ENCODE results near the gene KLHL36.
A peak's percentile ranks its signal among the peaks of the same experiment; 100 is the strongest.

Gene KLHL36

GRCh38 chr16:84611041-84611440 is 37.3 kb upstream of the KLHL36 start:
- TF ChIP-seq YY1 (IDR thresholded peaks at IDR 0.05; ENCODE audit: insufficient read depth, insufficient read length) = no peak
- TF ChIP-seq ZNF274 (IDR thresholded peaks at IDR 0.05; ENCODE audit: low read depth, low read length) = no peak
- TF ChIP-seq SUZ12 (IDR thresholded peaks at IDR 0.05; ENCODE audit: extremely low read depth, insufficient read depth, insufficient read length) = no peak
- Histone ChIP-seq H3K36me3 (ENCODE audit: insufficient read depth, insufficient read length, low read length) (peaks cover 99% of the 10 kb centered on the region), H3K4me1 (ENCODE audit: insufficient read depth, insufficient read length) (peaks cover 20% of the 10 kb centered on the region), H3K27me3 (ENCODE audit: insufficient read depth, insufficient read length) (no peaks in the 10 kb centered on the region), H3K9ac (ENCODE audit: insufficient read length, low read depth) (no peak overlapping the region), H3K4me3 (ENCODE audit: insufficient read length, low read depth) (no peak overlapping the region), H3K9me3 (ENCODE audit: insufficient read depth, low read length) (no peaks in the 10 kb centered on the region)
- DNase-seq (ENCODE audit: low read depth, low spot score) = no peak

- no peak overlapping the region for H3K4me3 ChIP-seq (ENCODE audit: insufficient read length, low read depth)
- TF ChIP-seq SUZ12 (IDR thresholded peaks at IDR 0.05; ENCODE audit: extremely low read depth, insufficient read depth, insufficient read length) = no peak
- no peak for TF ChIP-seq ZNF274 (IDR thresholded peaks at IDR 0.05; ENCODE audit: low read depth, low read length)
- H3K4me1 ChIP-seq (ENCODE audit: insufficient read depth, insufficient read length) = peaks cover 20% of the 10 kb centered on the region
- H3K27me3 ChIP-seq (ENCODE audit: insufficient read depth, insufficient read length) = no peaks in the 10 kb centered on the region
- DNase-seq (ENCODE audit: low read depth, low spot score) = no peak
- H3K36me3 ChIP-seq (ENCODE audit: insufficient read depth, insufficient read length, low read length) = peaks cover 95% of the 10 kb centered on the region
- H3K9me3 ChIP-seq (ENCODE audit: insufficient read depth, low read length) = no peaks in the 10 kb centered on the region
- no peak overlapping the region for H3K9ac ChIP-seq (ENCODE audit: insufficient read length, low read depth)
These were observed 35.6 kb upstream of the KLHL36 start for GRCh38 chr16:84612686-84613085.

GRCh38 chr16:84613408-84614072 is 34.8 kb upstream of the KLHL36 start:
- H3K27me3 ChIP-seq (ENCODE audit: insufficient read depth, insufficient read length) = no peaks in the 10 kb centered on the region
- H3K9me3 ChIP-seq (ENCODE audit: insufficient read depth, low read length) = no peaks in the 10 kb centered on the region
- H3K4me3 ChIP-seq (ENCODE audit: insufficient read length, low read depth) = no peak overlapping the region
- no peak for DNase-seq (ENCODE audit: low read depth, low spot score)
- H3K36me3 ChIP-seq (ENCODE audit: insufficient read depth, insufficient read length, low read length) = peaks cover 86% of the 10 kb centered on the region
- peaks cover 20% of the 10 kb centered on the region for H3K4me1 ChIP-seq (ENCODE audit: insufficient read depth, insufficient read length)
- no peak for TF ChIP-seq ZNF274 (IDR thresholded peaks at IDR 0.05; ENCODE audit: low read depth, low read length)
- no peak for TF ChIP-seq SUZ12 (IDR thresholded peaks at IDR 0.05; ENCODE audit: extremely low read depth, insufficient read depth, insufficient read length)
- no peak for TF ChIP-seq YY1 (IDR thresholded peaks at IDR 0.05; ENCODE audit: insufficient read depth, insufficient read length)
- H3K9ac ChIP-seq (ENCODE audit: insufficient read length, low read depth) = no peak overlapping the region

GRCh38 chr16:84614073-84614459 is 34.2 kb upstream of the KLHL36 start:
- no peak for TF ChIP-seq SUZ12 (IDR thresholded peaks at IDR 0.05; ENCODE audit: extremely low read depth, insufficient read depth, insufficient read length)
- no peak for TF ChIP-seq YY1 (IDR thresholded peaks at IDR 0.05; ENCODE audit: insufficient read depth, insufficient read length)
- no peak for DNase-seq (ENCODE audit: low read depth, low spot score)
- Histone ChIP-seq H3K36me3 (ENCODE audit: insufficient read depth, insufficient read length, low read length) (peaks cover 81% of the 10 kb centered on the region), H3K27me3 (ENCODE audit: insufficient read depth, insufficient read length) (no peaks in the 10 kb centered on the region), H3K4me3 (ENCODE audit: insufficient read length, low read depth) (no peak overlapping the region), H3K9ac (ENCODE audit: insufficient read length, low read depth) (peak overlapping the region; percentile 21), H3K9me3 (ENCODE audit: insufficient read depth, low read length) (no peaks in the 10 kb centered on the region), H3K4me1 (ENCODE audit: insufficient read depth, insufficient read length) (peaks cover 20% of the 10 kb centered on the region)

- Histone ChIP-seq H3K36me3 (ENCODE audit: insufficient read depth, insufficient read length, low read length) (peaks cover 75% of the 10 kb centered on the region), H3K9ac (ENCODE audit: insufficient read length, low read depth) (peak overlapping the region; percentile 21), H3K4me3 (ENCODE audit: insufficient read length, low read depth) (no peak overlapping the region), H3K27me3 (ENCODE audit: insufficient read depth, insufficient read length) (no peaks in the 10 kb centered on the region), H3K4me1 (ENCODE audit: insufficient read depth, insufficient read length) (peaks cover 20% of the 10 kb centered on the region), H3K9me3 (ENCODE audit: insufficient read depth, low read length) (no peaks in the 10 kb centered on the region)
- DNase-seq (ENCODE audit: low read depth, low spot score) = no peak
- TF ChIP-seq SUZ12 (IDR thresholded peaks at IDR 0.05; ENCODE audit: extremely low read depth, insufficient read depth, insufficient read length) (no peak), YY1 (IDR thresholded peaks at IDR 0.05; ENCODE audit: insufficient read depth, insufficient read length) (no peak), ZNF274 (IDR thresholded peaks at IDR 0.05; ENCODE audit: low read depth, low read length) (no peak)
These were observed 33.7 kb upstream of the KLHL36 start for GRCh38 chr16:84614623-84614967.

GRCh38 chr16:84614968-84615813 is 33.1 kb upstream of the KLHL36 start:
- Histone ChIP-seq H3K4me3 (ENCODE audit: insufficient read length, low read depth) (peak overlapping the region; percentile 92), H3K9ac (ENCODE audit: insufficient read length, low read depth) (peak overlapping the region; percentile 21), H3K27me3 (ENCODE audit: insufficient read depth, insufficient read length) (no peaks in the 10 kb centered on the region), H3K9me3 (ENCODE audit: insufficient read depth, low read length) (no peaks in the 10 kb centered on the region), H3K36me3 (ENCODE audit: insufficient read depth, insufficient read length, low read length) (peaks cover 70% of the 10 kb centered on the region), H3K4me1 (ENCODE audit: insufficient read depth, insufficient read length) (peaks cover 20% of the 10 kb centered on the region)
- no peak for DNase-seq (ENCODE audit: low read depth, low spot score)
- TF ChIP-seq YY1 (IDR thresholded peaks at IDR 0.05; ENCODE audit: insufficient read depth, insufficient read length) = no peak
- TF ChIP-seq ZNF274 (IDR thresholded peaks at IDR 0.05; ENCODE audit: low read depth, low read length) = no peak
- TF ChIP-seq SUZ12 (IDR thresholded peaks at IDR 0.05; ENCODE audit: extremely low read depth, insufficient read depth, insufficient read length) = no peak

- Histone ChIP-seq H3K9ac (ENCODE audit: insufficient read length, low read depth) (peak overlapping the region; percentile 95), H3K9me3 (ENCODE audit: insufficient read depth, low read length) (no peaks in the 10 kb centered on the region), H3K4me3 (ENCODE audit: insufficient read length, low read depth) (peak overlapping the region; percentile 92), H3K36me3 (ENCODE audit: insufficient read depth, insufficient read length, low read length) (peaks cover 56% of the 10 kb centered on the region), H3K4me1 (ENCODE audit: insufficient read depth, insufficient read length) (peaks cover 20% of the 10 kb centered on the region), H3K27me3 (ENCODE audit: insufficient read depth, insufficient read length) (no peaks in the 10 kb centered on the region)
- no peak for DNase-seq (ENCODE audit: low read depth, low spot score)
- TF ChIP-seq SUZ12 (IDR thresholded peaks at IDR 0.05; ENCODE audit: extremely low read depth, insufficient read depth, insufficient read length) (no peak), YY1 (IDR thresholded peaks at IDR 0.05; ENCODE audit: insufficient read depth, insufficient read length) (no peak), ZNF274 (IDR thresholded peaks at IDR 0.05; ENCODE audit: low read depth, low read length) (no peak)
These were observed 31.8 kb upstream of the KLHL36 start for GRCh38 chr16:84616515-84616914.
